Left lung (tissue), 10 donors: ENCODE data around the gene ATP2B3. TPM values are rescaled to one million over a fixed set of nuclear protein-coding genes. Genes with fewer than 3 reads are reported as not detected.

Experiments used
- ATAC-seq: fragments of 200-7000 bp; cut with Tn5 transposase; one replicate; pipeline ENCODE4 v1.9.1; 2020; ENCODE audit warnings: moderate library complexity
- DNase-seq, 4 donors: peaks; one replicate each; pipeline ENCODE4 v3.0.0-alpha.2; 2013 to 2020
- H3K27ac ChIP-seq, 2 donors: fragments of 200-600 bp; sonication (generic) in 1 of 2; one replicate each; pipeline versions ENCODE4 v1.5.0 to v1.8.0; 2020 to 2021
- H3K27me3 ChIP-seq, 2 donors: fragments of 200-600 bp; sonication (generic) in 1 of 2; one replicate each; pipeline versions ENCODE4 v1.5.0 to v1.8.0; 2020 to 2021
- H3K36me3 ChIP-seq, 2 donors: fragments of 200-600 bp; sonication (generic) in 1 of 2; one replicate each; pipeline versions ENCODE4 v1.5.0 to v1.8.0; 2020 to 2021
- H3K4me1 ChIP-seq, 2 donors: fragments of 200-600 bp; one replicate each; pipeline ENCODE4 v1.8.0; 2021
- H3K4me3 ChIP-seq, 2 donors: fragments of 200-600 bp; sonication (generic) in 1 of 2; one replicate each; pipeline versions ENCODE4 v1.5.0 to v1.8.0; 2020 to 2021; ENCODE audit warnings: mild to moderate bottlenecking in 1 of 2
- H3K9me3 ChIP-seq, 2 donors: fragments of 200-600 bp; sonication (generic) in 1 of 2; one replicate each; pipeline versions ENCODE4 v1.5.0 to v1.8.0; 2020 to 2021
- intact Hi-C, 2 donors: fragments of 100-400 bp; cut with DNase I; formaldehyde crosslinking; loops; one replicate each; pipeline versions ENCODE4 v1.11.2 to v1.14.2; 2022
- polyA plus RNA-seq, 6 donors: library from polyadenylated mRNA; unstranded; fragments of 120-200 nt; gene quantifications; one replicate each; pipeline ENCODE4 v1.2.1, GENCODE V29; 2013; ENCODE audit not compliant: insufficient read length in 6 of 6
- total RNA-seq, 2 donors: library from RNA; stranded (reverse); fragmentation: NEBNext Ultra II Directional; extraction: Animal tissue kit (Norgen Biotek cat#: 25700); gene quantifications; one replicate each; pipeline ENCODE4 v1.2.1, GENCODE V29; 2021
- TF ChIP-seq, protein P1 (sequence below), 2 donors: fragments of 200-600 bp; sonication (generic) in 1 of 2; IDR thresholded peaks; one replicate each; pipeline versions ENCODE4 v1.5.0 to v1.8.0; 2021; ENCODE audit warnings: antibody characterized with exemption in 2 of 2
- donor health status: DM: no; HTN: yes; CAD: no.
- donor health status: DM: no; HTN: no; CAD: no.

The ATP2B3 gene
- total and polyA plus RNA-seq, 8 donors = 0.10 to 0.33 (median 0.19) TPM; not detected in 2

DNA sequence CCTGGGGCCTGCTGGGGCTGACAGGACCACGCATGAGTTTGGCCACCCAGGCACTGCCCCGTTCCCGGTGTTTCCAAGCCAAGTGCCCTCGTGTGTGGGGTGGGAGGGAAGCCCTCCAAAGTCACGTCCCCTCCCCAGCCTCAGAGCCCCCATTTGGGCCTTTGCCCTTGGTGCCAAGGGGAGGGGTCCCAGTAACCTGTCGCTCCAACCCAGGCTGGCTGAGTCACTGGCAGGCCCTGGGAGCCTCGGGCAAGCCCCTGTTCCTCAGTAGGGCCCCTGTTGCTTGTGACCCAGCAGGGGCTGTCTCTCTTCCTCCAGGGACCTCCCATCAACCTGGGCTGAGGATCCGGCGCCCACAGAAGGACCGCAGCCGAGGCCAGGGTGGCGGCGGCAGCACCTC, 36.4 kb upstream of the ATP2B3 start:
- Histone ChIP-seq H3K27me3 (no peaks in the 10 kb centered on the region), H3K4me1 (no peaks in the 10 kb centered on the region), H3K36me3 (no peaks in the 10 kb centered on the region), H3K27ac (no peak overlapping the region), H3K9me3 (no peaks in the 10 kb centered on the region), H3K4me3 (no peak overlapping the region)
- ATAC-seq (no peak), DNase-seq (no peak)
- intact Hi-C loops = no loop called here
- TF ChIP-seq, protein P1, sequence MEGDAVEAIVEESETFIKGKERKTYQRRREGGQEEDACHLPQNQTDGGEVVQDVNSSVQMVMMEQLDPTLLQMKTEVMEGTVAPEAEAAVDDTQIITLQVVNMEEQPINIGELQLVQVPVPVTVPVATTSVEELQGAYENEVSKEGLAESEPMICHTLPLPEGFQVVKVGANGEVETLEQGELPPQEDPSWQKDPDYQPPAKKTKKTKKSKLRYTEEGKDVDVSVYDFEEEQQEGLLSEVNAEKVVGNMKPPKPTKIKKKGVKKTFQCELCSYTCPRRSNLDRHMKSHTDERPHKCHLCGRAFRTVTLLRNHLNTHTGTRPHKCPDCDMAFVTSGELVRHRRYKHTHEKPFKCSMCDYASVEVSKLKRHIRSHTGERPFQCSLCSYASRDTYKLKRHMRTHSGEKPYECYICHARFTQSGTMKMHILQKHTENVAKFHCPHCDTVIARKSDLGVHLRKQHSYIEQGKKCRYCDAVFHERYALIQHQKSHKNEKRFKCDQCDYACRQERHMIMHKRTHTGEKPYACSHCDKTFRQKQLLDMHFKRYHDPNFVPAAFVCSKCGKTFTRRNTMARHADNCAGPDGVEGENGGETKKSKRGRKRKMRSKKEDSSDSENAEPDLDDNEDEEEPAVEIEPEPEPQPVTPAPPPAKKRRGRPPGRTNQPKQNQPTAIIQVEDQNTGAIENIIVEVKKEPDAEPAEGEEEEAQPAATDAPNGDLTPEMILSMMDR (IDR thresholded peaks at IDR 0.05) = no peak

DNA sequence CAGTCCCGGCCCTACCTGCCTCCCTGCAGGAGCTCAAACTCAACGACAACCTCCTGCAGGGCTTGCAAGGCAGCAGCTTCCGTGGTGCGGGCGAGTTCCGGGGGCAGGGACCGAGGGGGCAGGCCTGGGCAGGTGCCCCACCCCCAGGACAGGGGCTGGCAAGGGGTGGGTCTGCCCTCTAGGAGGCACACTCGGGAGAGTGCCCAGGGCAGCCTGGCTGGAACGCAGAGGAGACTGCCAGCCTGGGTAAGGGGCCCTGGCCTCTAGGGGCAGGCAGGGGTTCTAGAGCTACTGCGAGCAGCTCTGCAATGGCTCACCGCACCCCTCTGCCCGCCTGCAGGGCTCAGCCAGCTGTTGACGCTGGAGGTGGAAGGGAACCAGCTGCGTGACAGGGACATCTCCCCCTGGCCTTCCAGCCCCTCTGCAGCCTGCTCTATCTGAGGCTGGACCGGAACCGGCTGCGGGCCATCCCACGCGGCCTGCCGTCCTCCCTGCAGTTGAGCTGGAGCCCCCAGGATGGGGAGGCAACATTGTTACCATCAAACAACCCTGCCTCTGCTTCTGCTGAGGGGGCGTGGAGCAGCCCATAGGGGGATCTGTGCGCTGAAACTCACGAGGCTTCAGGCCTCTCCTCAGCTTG, 34.9 kb upstream of the ATP2B3 start:
- intact Hi-C loops = no loop called here
- no peaks in the 10 kb centered on the region for H3K4me1 ChIP-seq
- no peaks in the 10 kb centered on the region for H3K27me3 ChIP-seq
- no peak for ATAC-seq
- no peaks in the 10 kb centered on the region for H3K9me3 ChIP-seq
- DNase-seq = no peak
- no peak overlapping the region for H3K27ac ChIP-seq
- TF ChIP-seq, protein P1 (IDR thresholded peaks at IDR 0.05) = no peak
- H3K36me3 ChIP-seq = no peaks in the 10 kb centered on the region
- H3K4me3 ChIP-seq = no peak overlapping the region

GRCh38 chrX:153485396-153486080, 31.9 kb upstream of the ATP2B3 start:
- H3K9me3 ChIP-seq = no peaks in the 10 kb centered on the region
- intact Hi-C loops = no loop called here
- H3K4me3 ChIP-seq = no peak overlapping the region
- H3K36me3 ChIP-seq = no peaks in the 10 kb centered on the region
- no peak overlapping the region for H3K27ac ChIP-seq
- no peaks in the 10 kb centered on the region for H3K27me3 ChIP-seq
- no peak for DNase-seq
- TF ChIP-seq, protein P1 (IDR thresholded peaks at IDR 0.05) = no peak
- no peak for ATAC-seq
- peaks cover 0 to 7% of the 10 kb centered on the region in 2 donors for H3K4me1 ChIP-seq

DNA sequence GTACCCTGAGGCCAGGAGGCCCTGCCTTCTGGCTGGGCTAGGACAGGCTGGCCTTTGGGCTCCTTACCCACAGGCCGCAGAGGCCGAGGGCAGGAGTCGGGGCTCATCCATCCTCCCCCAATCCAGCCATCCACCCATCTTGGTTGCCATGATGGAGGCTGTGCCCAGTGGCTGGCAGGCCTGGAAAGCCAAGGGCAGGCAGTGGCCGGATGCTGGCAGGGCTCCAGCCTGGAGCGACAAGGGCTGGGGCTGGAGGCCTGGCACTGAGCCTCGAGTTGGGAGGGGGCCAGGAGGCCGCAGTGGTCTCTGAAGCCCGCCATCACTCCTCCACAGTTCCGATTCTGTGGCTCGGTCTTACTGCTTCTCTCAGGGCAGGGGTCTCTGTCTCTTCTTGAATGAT, 31.3 kb upstream of the ATP2B3 start:
- Histone ChIP-seq H3K4me1 (peaks cover 0 to 7% of the 10 kb centered on the region in 2 donors), H3K36me3 (no peaks in the 10 kb centered on the region), H3K27me3 (no peaks in the 10 kb centered on the region), H3K27ac (no peak overlapping the region), H3K4me3 (no peak overlapping the region), H3K9me3 (no peaks in the 10 kb centered on the region)
- no peak for ATAC-seq
- DNase-seq = no peak
- TF ChIP-seq, protein P1 (IDR thresholded peaks at IDR 0.05) = no peak
- intact Hi-C loops = no loop called here

DNA sequence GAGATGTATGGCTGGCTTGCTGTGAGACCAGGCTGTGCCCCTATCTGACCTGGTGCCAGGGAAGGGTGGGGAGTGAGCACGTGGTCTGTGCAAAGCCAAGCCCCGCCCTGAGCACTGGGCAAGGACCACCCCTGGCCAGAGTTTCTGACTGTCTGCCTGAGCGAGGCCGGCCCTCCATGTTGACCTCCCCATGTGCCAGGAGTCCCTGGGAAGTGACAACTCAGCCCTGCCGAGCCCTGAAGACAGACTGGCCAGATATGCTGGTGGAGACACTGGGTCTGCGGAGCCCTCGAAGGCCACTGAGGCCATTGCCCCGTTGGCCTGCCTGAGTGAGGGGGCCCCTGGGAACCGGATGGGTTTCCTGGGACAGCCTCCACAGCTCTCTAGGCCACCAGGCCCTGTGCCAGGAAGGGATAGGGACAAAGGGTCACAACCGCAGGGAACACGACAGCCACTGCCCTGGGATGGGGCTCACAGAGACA, 29.8 kb upstream of the ATP2B3 start:
- Histone ChIP-seq H3K36me3 (no peaks in the 10 kb centered on the region), H3K27ac (no peak overlapping the region), H3K4me1 (peaks cover 4 to 7% of the 10 kb centered on the region in 2 donors), H3K9me3 (no peaks in the 10 kb centered on the region), H3K4me3 (no peak overlapping the region), H3K27me3 (no peaks in the 10 kb centered on the region)
- no peak for ATAC-seq
- TF ChIP-seq, protein P1 (IDR thresholded peaks at IDR 0.05) = no peak
- no peak for DNase-seq
- intact Hi-C loops = no loop called here
